HG03066 (cell line): ENCODE results near the gene GPC1.

ENCODE experiments used
- ATAC-seq: cut with Tn5 transposase; IDR thresholded peaks from one replicate; pipeline ENCODE4 v1.9.1; 2021; ENCODE audit warnings: low read depth; ENCODE audit not compliant: unreplicated experiment

Gene GPC1

DNA sequence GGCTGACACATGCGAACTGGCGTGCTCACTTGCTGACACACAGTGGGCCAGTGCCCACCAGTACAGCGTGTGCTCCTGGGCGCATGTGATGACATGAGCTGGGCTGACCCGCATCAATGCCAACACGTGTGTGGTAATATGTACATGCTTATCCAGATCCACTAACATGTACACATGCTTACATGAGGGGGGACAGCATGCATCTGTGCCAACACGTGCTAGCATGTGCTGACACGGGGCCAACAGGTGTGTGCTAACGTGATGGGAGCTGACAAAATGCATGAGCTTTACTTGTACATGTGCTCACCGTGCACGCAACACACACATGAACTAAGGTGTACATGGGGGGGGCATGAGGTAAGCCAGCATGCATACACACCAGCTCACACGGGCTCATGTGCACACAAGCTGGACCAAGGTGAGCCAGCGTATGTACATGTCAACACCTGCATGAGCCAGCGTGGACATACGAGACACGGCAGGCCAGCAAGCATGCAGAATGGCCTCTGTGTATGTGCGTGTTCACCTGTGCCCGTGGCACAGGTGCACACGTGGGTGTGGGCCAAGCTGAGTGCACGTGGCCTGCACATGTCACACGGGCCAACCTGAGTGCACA is 28.5 kb downstream of the GPC1 start:
- ATAC-seq = no peak

DNA sequence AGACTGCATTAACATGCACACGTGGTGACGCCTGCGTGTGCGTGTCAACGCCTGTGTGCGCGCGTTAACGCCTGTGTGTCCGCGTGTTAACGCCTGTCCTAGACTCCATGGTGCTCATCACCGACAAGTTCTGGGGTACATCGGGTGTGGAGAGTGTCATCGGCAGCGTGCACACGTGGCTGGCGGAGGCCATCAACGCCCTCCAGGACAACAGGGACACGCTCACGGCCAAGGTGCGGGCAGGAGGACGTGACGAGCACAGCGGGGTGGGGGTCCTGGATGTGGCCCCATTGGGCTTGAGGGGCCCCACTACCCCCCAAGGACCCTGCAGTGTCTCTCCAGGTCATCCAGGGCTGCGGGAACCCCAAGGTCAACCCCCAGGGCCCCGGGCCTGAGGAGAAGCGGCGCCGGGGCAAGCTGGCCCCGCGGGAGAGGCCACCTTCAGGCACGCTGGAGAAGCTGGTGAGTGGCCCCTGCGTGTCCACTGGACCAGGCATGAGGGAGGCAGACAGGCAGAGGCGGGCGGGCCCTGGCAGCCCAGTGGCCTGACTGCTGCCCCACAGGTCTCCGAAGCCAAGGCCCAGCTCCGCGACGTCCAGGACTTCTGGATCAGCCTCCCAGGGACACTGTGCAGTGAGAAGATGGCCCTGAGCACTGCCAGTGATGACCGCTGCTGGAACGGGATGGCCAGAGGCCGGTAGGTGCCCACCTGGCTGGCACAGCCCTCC is 29.2 kb downstream of the GPC1 start:
- no peak for ATAC-seq

DNA sequence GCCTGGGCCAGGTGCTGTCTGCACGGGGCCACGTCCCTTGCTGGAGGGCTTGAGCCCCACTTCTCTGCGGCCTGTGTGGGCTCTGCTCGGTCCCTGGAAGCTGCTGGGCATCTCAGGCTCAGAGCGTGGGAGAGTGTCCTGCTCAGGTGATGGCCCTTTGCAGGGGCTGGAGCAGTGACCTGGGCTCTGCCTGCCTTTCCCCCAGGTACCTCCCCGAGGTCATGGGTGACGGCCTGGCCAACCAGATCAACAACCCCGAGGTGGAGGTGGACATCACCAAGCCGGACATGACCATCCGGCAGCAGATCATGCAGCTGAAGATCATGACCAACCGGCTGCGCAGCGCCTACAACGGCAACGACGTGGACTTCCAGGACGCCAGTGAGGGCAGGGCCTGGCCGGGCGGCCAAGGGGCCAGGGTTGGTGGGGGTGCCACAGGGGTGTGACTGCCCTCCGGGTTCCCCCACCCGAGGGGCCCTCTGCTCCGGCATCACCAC is 29.9 kb downstream of the GPC1 start:
- ATAC-seq = no peak

DNA sequence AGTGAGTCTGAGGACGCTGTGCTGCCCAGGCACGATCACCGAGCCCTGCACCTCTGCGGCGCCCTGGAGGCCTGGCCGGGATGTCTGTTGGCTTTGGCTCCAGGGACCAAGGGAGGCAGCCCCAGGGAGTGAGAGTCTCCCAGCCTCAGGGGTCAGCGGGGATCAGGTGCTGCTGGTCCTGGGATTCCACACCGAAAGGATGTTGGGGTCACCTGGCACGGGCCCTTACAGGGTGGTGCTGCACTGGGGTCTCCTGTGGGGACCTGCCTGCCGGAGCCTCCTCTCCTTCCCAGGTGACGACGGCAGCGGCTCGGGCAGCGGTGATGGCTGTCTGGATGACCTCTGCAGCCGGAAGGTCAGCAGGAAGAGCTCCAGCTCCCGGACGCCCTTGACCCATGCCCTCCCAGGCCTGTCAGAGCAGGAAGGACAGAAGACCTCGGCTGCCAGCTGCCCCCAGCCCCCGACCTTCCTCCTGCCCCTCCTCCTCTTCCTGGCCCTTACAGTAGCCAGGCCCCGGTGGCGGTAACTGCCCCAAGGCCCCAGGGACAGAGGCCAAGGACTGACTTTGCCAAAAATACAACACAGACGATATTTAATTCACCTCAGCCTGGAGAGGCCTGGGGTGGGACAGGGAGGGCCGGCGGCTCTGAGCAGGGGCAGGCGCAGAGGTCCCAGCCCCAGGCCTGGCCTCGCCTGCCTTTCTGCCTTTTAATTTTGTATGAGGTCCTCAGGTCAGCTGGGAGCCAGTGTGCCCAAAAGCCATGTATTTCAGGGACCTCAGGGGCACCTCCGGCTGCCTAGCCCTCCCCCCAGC is 30.5 kb downstream of the GPC1 start:
- ATAC-seq = no peak

DNA sequence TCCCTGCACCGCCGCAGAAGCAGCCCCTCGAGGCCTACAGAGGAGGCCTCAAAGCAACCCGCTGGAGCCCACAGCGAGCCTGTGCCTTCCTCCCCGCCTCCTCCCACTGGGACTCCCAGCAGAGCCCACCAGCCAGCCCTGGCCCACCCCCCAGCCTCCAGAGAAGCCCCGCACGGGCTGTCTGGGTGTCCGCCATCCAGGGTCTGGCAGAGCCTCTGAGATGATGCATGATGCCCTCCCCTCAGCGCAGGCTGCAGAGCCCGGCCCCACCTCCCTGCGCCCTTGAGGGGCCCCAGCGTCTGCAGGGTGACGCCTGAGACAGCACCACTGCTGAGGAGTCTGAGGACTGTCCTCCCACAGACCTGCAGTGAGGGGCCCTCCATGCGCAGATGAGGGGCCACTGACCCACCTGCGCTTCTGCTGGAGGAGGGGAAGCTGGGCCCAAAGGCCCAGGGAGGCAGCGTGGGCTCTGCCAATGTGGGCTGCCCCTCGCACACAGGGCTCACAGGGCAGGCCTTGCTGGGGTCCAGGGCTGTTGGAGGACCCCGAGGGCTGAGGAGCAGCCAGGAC is 31.2 kb downstream of the GPC1 start:
- no peak for ATAC-seq

DNA sequence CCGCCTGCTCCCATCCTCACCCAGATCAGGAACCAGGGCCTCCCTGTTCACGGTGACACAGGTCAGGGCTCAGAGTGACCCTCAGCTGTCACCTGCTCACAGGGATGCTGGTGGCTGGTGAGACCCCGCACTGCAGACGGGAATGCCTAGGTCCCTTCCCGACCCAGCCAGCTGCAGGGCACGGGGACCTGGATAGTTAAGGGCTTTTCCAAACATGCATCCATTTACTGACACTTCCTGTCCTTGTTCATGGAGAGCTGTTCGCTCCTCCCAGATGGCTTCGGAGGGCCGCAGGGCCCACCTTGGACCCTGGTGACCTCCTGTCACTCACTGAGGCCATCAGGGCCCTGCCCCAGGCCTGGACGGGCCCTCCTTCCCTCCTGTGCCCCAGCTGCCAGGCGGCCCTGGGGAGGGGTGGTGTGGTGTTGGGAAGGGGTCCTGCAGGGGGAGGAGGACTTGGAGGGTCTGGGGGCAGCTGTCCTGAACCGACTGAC is 31.7 kb downstream of the GPC1 start:
- no peak for ATAC-seq

DNA sequence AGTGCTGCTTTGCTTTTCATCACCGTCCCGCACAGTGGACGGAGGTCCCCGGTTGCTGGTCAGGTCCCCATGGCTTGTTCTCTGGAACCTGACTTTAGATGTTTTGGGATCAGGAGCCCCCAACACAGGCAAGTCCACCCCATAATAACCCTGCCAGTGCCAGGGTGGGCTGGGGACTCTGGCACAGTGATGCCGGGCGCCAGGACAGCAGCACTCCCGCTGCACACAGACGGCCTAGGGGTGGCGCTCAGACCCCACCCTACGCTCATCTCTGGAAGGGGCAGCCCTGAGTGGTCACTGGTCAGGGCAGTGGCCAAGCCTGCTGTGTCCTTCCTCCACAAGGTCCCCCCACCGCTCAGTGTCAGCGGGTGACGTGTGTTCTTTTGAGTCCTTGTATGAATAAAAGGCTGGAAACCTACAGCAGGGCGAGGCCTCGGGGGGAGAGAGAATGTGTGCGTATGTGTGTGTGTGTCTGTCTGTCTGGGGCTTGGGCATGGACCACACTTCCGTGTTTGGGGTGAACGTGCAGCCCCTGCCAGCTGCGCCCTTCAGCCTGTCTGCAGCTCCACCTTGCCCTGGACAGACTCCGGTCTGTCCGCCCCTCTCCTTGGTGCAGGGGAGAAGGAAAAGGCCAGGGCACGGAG is 32.3 kb downstream of the GPC1 start:
- no peak for ATAC-seq

DNA sequence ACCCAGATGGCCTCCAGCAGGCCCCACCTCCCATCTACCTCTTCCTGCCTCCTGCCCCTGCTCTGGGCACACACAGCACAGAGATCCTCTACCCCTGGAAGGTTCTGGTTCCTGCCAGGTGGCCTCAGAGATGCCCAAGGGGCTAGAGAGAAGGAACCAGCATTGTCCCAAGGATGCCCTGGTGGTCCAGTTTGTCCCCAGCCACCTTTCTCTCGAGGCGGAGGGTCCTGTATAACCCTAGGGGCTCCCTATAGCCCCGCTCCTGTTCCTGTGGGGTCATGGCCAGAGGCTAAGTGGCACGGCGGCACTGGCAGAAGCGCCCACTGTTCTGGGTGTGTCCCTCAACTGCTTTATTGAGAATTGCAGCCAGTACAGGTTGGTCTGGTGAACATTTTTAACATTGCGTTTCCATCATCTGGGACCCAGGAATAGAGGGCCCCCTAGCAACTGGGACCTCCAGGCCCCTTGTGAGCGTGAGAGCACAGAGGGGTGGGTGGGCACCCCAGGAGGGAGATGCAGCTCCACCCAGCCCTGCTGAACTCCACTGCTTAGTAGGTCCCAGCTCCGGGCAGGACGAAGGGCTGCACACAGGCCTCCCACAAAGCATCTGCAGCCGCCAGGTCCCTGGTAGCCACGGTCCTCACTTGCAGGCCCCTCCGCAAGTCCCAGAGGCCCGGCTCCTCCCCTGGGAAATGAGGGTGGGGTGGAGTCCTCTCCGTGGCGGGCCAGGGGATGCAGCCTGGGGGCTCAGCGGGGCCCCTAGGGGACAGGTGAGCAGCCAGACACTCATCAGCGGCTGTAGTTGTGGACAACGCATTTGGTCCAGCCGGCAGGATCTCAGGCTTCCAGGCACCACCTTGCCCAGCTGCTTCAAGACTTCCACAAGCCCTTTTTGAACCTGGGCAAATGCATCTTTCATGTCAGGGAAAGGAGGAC is 33.1 kb downstream of the GPC1 start:
- ATAC-seq = no peak

DNA sequence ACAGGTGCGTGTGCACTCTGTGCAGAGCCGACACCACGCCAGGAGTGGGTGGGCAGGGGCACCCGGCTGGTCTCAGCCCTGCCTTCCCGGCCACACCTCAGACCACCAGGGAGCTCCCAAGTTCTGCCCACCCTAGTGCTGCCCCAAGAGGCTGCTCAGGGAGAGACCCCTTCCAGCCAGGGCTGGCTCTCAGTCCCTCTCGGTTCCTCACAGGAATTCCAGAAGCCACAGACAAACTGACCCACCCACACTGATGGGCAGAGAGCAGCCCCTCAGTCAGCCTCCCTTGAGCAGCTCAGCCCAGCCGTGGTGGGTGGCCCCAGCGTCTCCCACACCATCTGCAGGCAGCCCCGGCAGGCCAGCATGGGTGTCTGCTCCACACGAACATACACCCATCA is 33.8 kb downstream of the GPC1 start:
- ATAC-seq = no peak

DNA sequence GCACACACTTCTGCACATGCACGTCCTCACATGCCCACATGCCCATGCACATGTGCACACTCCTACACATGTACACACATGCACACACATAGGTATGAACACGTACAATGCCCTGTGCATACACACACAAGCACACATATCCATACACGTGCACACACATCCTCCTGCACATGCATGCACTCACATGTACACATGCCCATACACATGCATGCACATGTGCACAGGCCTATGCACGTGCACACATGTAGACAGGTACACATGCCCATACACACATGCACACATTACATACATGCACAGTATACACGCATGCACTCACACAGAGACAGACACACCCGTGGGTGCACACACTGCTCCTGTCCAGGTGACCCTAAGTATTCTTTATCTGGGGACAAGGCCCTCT is 34.3 kb downstream of the GPC1 start:
- ATAC-seq = no peak

DNA sequence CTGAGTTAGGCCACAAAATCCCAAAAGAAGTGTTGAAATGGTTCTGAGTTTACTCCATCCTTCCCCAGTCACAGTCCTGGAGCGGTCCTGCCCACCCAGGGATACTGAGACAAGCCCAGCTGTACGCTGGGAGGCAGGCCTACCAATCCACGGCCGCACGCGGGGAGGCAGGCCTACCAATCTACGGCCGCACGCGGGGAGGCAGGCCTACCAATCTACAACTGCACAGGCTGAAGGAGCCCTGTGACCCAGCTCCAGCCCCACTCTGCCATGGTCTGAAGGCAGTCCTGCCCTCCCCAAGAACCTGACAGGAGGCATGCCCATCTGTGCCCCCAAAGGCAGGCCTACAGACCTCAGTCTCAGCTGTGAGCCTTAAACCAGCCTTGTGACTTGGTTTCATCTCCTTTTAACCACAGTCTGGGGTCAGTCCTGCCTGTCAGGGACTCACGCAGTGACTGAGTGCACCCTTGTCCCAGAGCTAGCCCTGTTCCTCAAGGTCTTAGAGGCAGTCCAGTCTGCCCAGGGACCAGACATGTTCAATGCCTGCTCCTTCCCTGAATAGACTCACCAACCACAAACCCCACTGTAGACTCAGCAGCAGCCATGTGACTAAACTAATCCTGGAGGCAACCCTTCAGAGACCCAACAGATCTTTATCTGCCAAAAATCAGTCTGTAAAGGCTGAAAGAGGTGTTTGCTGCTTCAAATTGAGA is 36.8 kb downstream of the GPC1 start:
- ATAC-seq = no peak

DNA sequence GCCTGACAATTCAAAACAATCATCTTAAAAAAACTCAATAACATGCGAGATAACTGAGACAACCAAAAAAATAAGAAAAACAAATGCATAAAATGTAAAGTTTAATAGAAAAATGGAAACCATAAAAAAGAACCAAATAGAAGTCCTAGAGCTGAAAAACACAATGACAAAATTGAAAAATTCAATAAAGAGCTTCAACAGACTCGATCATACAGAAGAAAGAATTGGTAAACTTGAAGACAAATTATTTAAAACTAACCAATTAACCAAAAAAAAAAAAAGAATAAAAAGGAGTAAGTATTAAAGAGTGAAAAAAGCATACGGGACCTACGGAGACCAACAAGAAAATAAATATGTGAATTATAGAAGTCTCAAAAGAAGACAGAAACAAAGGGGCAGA is 37.7 kb downstream of the GPC1 start:
- no peak for ATAC-seq

DNA sequence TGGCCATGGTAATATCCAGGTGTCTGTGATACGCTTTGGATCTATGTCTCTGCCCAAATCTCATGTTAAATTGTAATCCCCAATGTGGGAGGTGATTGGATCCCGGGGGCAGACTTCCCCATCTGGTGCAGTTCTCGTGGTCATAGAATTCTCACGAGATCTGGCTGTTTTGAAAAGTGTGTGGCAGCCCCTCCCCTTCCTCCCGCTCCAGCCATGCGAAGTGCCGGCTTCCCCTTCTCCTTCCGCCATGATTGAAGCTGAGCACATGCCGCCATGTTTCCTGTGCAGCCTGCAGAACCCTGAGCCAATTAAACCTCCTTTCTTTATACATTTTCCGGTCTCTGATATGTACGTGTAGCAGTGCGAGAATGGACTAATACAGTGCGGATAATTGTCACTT is 42.5 kb downstream of the GPC1 start:
- no peak for ATAC-seq

DNA sequence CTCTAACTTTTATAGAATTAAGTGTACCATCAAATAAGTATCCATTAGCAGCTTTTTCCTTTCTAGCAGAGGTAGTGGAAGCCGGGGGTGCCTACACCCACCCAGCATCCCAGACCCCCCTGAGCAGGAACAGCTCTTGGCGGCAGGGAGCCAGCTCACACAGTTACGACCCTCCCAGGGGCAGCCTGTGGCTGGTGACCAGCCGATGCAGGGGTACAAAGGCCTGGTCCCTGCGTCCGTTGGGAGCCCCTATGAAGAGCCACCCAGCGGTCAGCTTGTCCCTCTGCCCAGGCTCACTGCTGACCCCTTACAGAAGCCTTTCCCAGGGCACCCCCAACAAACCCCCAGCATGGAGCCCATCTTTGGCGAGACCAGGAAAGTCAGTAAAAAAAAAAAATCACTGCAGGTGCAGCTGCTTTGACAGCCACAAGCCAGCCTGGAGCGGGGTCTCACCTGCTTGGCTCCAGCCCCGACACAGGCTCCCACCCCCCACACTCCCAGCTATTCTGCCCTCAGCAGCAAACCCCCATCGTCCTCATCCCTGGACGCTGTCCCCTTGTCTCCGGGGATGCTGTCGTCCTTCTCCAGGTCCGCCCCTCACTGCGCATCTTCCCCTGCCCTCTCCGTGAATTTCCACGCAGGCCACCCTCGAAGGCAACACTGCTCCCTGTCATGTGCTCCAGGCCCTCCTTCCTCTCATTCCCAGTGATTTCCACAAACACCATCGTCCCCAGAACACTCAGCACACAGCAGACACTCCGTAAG is 43.1 kb downstream of the GPC1 start:
- no peak for ATAC-seq

DNA sequence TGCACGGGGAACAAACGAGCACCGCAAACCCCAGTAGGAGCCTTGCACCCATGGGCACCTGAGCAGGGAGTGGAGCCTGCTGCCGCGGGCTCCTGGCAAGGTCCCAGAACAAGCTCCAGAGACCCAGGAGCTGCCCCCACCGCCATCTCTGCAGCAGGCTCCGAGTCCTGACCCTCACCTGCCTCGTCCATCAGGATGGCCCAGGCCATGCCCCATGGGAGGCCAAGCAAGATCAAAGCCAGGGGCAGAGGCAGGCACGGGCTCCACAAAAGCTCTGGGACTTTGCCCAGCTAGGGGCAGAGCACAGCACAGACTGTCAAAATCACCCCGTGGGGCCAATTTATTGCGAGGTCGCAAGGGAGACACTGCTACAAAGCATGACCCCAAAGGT is 43.6 kb downstream of the GPC1 start:
- no peak for ATAC-seq

DNA sequence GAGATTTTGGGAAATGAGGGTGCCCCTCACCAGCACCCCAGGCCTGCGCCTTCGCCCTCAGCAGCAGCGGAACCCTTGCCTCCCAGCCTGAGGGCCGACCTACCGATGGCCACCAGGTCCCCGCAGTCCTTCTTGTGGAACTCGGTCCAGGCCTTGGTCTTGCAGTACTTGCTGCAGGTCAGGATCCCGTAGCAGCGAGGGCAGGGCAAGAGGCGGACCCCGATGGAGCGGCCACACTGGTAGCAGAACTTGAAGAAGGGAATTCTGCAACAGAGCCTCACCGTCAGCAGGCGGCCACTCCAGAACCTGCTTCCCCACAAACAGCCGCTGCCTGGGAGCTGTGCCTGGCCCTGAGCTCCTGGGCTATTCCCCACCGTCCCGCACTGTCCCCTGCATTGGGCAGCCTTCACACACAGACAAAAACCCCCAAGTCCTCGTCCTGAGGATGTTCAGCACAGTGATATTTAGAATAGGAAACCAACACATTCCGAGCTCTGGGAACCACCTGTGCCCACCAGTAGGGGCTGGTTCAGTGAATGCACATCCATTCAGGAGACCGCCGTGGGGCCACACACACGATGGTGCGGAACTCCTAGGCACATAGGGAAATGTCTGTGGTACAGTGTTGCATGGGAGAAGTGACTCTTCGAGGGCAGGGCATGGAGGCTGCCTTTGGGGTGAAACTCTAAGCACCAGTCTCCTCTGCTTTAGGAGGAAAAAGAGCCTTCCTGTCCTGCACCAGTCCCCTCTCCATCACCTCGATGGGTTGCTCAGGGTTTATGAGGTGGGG is 45.6 kb downstream of the GPC1 start:
- no peak for ATAC-seq

DNA sequence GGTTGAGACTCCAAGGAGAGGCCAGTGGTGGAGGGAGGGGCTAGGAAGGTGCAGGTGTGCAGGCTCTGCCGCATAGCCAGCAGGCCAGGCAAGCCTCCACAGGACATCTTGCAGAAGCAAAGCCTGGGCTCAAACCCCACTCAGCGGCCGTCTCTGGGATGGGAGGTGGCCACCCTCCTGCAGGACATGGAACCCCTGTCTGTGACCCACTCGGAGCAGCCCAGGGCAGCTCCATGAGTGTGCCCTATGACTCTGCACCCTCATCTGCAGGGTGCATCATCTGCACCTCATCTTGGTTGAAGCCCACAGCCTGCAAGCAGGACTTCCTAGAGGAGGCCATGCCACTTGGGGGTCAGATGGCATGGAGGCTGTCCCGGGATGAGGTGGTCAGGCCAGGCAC is 46.3 kb downstream of the GPC1 start:
- ATAC-seq = no peak
